ENCODE measurements around the gene KANSL1. TPM values are rescaled to one million over a fixed set of nuclear protein-coding genes. Genes with fewer than 3 reads are reported as not detected.

KANSL1 gene
- total RNA-seq, 3 donors from 2014 or later: 59.5 to 142 (median 111) TPM

- TF ChIP-seq POLR2A (IDR thresholded peaks at IDR 0.05) (no peak), POLR2AphosphoS5 (IDR thresholded peaks at IDR 0.05) (no peak)
- TF ChIP-seq, protein P1, sequence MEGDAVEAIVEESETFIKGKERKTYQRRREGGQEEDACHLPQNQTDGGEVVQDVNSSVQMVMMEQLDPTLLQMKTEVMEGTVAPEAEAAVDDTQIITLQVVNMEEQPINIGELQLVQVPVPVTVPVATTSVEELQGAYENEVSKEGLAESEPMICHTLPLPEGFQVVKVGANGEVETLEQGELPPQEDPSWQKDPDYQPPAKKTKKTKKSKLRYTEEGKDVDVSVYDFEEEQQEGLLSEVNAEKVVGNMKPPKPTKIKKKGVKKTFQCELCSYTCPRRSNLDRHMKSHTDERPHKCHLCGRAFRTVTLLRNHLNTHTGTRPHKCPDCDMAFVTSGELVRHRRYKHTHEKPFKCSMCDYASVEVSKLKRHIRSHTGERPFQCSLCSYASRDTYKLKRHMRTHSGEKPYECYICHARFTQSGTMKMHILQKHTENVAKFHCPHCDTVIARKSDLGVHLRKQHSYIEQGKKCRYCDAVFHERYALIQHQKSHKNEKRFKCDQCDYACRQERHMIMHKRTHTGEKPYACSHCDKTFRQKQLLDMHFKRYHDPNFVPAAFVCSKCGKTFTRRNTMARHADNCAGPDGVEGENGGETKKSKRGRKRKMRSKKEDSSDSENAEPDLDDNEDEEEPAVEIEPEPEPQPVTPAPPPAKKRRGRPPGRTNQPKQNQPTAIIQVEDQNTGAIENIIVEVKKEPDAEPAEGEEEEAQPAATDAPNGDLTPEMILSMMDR (IDR thresholded peaks at IDR 0.05): no peak
- Histone ChIP-seq H3K4me1 (peaks cover 0 to 13% of the 10 kb centered on the region in 2 donors), H3K4me3 (no peak overlapping the region), H3K9me3 (no peaks in the 10 kb centered on the region), H3K27ac (no peak overlapping the region), H3K27me3 (no peaks in the 10 kb centered on the region), H3K36me3 (no peaks in the 10 kb centered on the region)
- intact Hi-C loops (cut with DNase I; ENCODE audit: low total_unique reads): no loop called here
- no peak for DNase-seq (ENCODE audit: low spot score in 2 of 2)
Observed at GRCh38 chr17:46150216-46150963, 42.8 kb downstream of the KANSL1 start.

- Histone ChIP-seq H3K36me3 (no peaks in the 10 kb centered on the region), H3K4me1 (peaks cover 0 to 23% of the 10 kb centered on the region in 2 donors), H3K27me3 (no peaks in the 10 kb centered on the region), H3K9me3 (no peaks in the 10 kb centered on the region), H3K27ac (no peak overlapping the region), H3K4me3 (no peak overlapping the region)
- DNase-seq (ENCODE audit: low spot score in 2 of 2): no peak
- intact Hi-C loops (cut with DNase I; ENCODE audit: low total_unique reads): no loop called here
- no peak for TF ChIP-seq POLR2A (IDR thresholded peaks at IDR 0.05)
- no peak for TF ChIP-seq POLR2AphosphoS5 (IDR thresholded peaks at IDR 0.05)
- TF ChIP-seq, protein P1 (IDR thresholded peaks at IDR 0.05): no peak
Observed at GRCh38 chr17:46148247-46148646, 45.0 kb downstream of the KANSL1 start.

DNA sequence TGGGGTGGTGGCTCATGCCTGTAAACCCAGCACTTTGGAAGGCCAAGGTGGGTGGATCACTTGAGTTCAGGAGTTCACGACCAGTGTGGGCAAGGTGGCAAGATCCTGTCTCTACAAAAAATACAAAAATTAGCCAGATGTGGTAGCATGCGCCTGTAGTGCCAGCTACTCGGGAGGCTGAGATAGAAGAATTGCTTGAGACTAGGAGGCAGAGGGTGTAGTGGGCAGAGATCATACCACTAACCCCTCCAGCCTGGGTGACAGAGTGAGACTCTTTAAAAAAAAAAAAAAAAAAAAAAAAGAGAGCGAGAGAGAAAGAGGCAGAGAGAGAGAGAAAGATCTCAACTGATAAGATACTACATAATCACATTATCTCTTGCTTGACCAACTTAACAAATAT is 45.9 kb downstream of the KANSL1 start:
- DNase-seq (ENCODE audit: low spot score in 2 of 2): no peak
- H3K27me3 ChIP-seq: no peaks in the 10 kb centered on the region
- no peak overlapping the region for H3K4me3 ChIP-seq
- H3K27ac ChIP-seq: no peak overlapping the region
- peaks cover 0 to 24% of the 10 kb centered on the region in 2 donors for H3K4me1 ChIP-seq
- no peaks in the 10 kb centered on the region for H3K9me3 ChIP-seq
- intact Hi-C loops (cut with DNase I; ENCODE audit: low total_unique reads): no loop called here
- no peaks in the 10 kb centered on the region for H3K36me3 ChIP-seq
- TF ChIP-seq POLR2AphosphoS5 (IDR thresholded peaks at IDR 0.05) (no peak), POLR2A (IDR thresholded peaks at IDR 0.05) (no peak)
- TF ChIP-seq, protein P1 (IDR thresholded peaks at IDR 0.05): no peak

DNA sequence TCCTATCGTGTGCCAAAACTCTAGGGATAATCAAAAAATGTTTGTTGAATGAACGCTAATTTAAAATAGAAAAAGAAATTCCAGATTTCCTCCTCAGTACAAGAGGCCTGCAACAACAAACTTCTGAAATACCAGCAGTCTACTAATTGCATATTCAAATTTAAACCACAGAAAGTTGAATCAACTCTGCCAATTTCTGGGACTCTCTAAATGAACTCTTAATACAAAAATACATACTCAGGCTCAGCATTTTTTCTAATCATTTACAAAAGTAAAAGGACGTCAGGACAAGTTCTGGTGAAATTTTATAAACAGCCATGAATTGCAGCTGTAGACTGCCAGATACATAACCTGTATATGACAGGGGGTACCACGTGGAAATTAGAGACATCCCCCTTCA is 49.0 kb downstream of the KANSL1 start:
- no peak for DNase-seq (ENCODE audit: low spot score in 2 of 2)
- TF ChIP-seq POLR2AphosphoS5 (IDR thresholded peaks at IDR 0.05) (no peak), POLR2A (IDR thresholded peaks at IDR 0.05) (no peak)
- peaks cover 0 to 20% of the 10 kb centered on the region in 2 donors for H3K4me1 ChIP-seq
- no peaks in the 10 kb centered on the region for H3K9me3 ChIP-seq
- no peaks in the 10 kb centered on the region for H3K36me3 ChIP-seq
- H3K27me3 ChIP-seq: no peaks in the 10 kb centered on the region
- no peak overlapping the region for H3K4me3 ChIP-seq
- peak overlapping the region in 1 of 2 donors; percentile 29 for H3K27ac ChIP-seq
- intact Hi-C loops (cut with DNase I; ENCODE audit: low total_unique reads): no loop called here

GRCh38 chr17:46143827-46144236 is 49.4 kb downstream of the KANSL1 start:
- Histone ChIP-seq H3K4me1 (peaks cover 0 to 20% of the 10 kb centered on the region in 2 donors), H3K27ac (peak overlapping the region in 1 of 2 donors; percentile 29), H3K4me3 (no peak overlapping the region), H3K9me3 (no peaks in the 10 kb centered on the region), H3K36me3 (no peaks in the 10 kb centered on the region), H3K27me3 (no peaks in the 10 kb centered on the region)
- intact Hi-C loops (cut with DNase I; ENCODE audit: low total_unique reads): no loop called here
- DNase-seq (ENCODE audit: low spot score in 2 of 2): no peak
- no peak for TF ChIP-seq POLR2AphosphoS5 (IDR thresholded peaks at IDR 0.05)
- TF ChIP-seq POLR2A (IDR thresholded peaks at IDR 0.05): no peak
- TF ChIP-seq, protein P1 (IDR thresholded peaks at IDR 0.05): no peak
